GM23338 (cell line): Measurements from ENCODE around the gene PPY. TPM values are rescaled to one million over a fixed set of nuclear protein-coding genes. Genes with fewer than 3 reads are reported as not detected.

ENCODE experiments used
- ATAC-seq: fragments of 200-7000 bp; cut with Tn5 transposase; 3 replicates; pipeline ENCODE4 v1.9.1; 2020
- DNase-seq: peaks from one replicate; pipeline ENCODE4 v3.0.0-alpha.2; 2015; ENCODE audit warnings: low spot score
- H2AFZ ChIP-seq: fragments of 200-600 bp; sonication (generic); 2 replicates; pipeline ENCODE4 v1.8.0; 2016; ENCODE audit warnings: antibody characterized with exemption, mild to moderate bottlenecking, moderate library complexity
- H3F3A ChIP-seq: fragments of 200-600 bp; sonication (generic); replicated peaks from 2 replicates; pipeline ENCODE4 v1.8.0; 2017; ENCODE audit warnings: antibody characterized with exemption, mixed run types, low read depth
- H3K27ac ChIP-seq: fragments of 200-600 bp; sonication (generic); 2 replicates; pipeline ENCODE4 v1.6.1; 2016; ENCODE audit warnings: low read depth
- H3K27me3 ChIP-seq: fragments of 200-600 bp; sonication (generic); 2 replicates; pipeline ENCODE4 v1.8.0; 2016; ENCODE audit warnings: mild to moderate bottlenecking, mixed run types, moderate library complexity; ENCODE audit not compliant: insufficient read depth
- H3K36me3 ChIP-seq: fragments of 200-600 bp; sonication (generic); 2 replicates; pipeline ENCODE4 v1.8.0; 2016; ENCODE audit warnings: mild to moderate bottlenecking; ENCODE audit not compliant: insufficient read depth
- H3K4me1 ChIP-seq: fragments of 200-600 bp; sonication (generic); 2 replicates; pipeline ENCODE4 v1.8.0; 2016; ENCODE audit warnings: mild to moderate bottlenecking, moderate library complexity; ENCODE audit not compliant: insufficient read depth
- H3K4me2 ChIP-seq: fragments of 200-600 bp; sonication (generic); 2 replicates; pipeline ENCODE4 v1.7.1; 2017; ENCODE audit warnings: mixed run types
- H3K4me3 ChIP-seq: fragments of 200-600 bp; sonication (generic); 2 replicates; pipeline ENCODE4 v1.6.1; 2016; ENCODE audit warnings: mixed run types
- H3K79me2 ChIP-seq: fragments of 200-600 bp; sonication (generic); replicated peaks from 2 replicates; pipeline ENCODE4 v1.8.0; 2017; ENCODE audit warnings: mild to moderate bottlenecking; ENCODE audit not compliant: insufficient read depth
- H3K9me2 ChIP-seq: fragments of 200-600 bp; sonication (generic); 2 replicates; pipeline ENCODE4 v1.8.0; 2017; ENCODE audit not compliant: insufficient read depth
- H4K20me1 ChIP-seq: fragments of 200-600 bp; sonication (generic); replicated peaks from 2 replicates; pipeline ENCODE4 v1.8.0; 2017; ENCODE audit warnings: mild to moderate bottlenecking; ENCODE audit not compliant: insufficient read depth
- H3K27ac Mint-ChIP-seq: 2 replicates; pipeline ENCODE4 v1.8.0; 2020; ENCODE audit warnings: inconsistent platforms, mild to moderate bottlenecking, moderate library complexity, mixed read lengths
- H3K27me3 Mint-ChIP-seq: 3 replicates; pipeline ENCODE4 v1.8.0; 2022; ENCODE audit warnings: low read depth, mild to moderate bottlenecking, moderate library complexity, mixed read lengths, inconsistent platforms; ENCODE audit not compliant: insufficient read depth, poor library complexity
- H3K36me3 Mint-ChIP-seq: 3 replicates; pipeline ENCODE4 v1.8.0; 2021; ENCODE audit warnings: low read depth, mild to moderate bottlenecking, inconsistent platforms, moderate library complexity, mixed read lengths
- H3K4me1 Mint-ChIP-seq: 3 replicates; pipeline ENCODE4 v1.8.0; 2020; ENCODE audit warnings: mild to moderate bottlenecking, inconsistent platforms, mixed read lengths
- H3K4me3 Mint-ChIP-seq: 3 replicates; pipeline ENCODE4 v1.8.0; 2021; ENCODE audit warnings: moderate library complexity, mild to moderate bottlenecking, inconsistent platforms, mixed read lengths
- H3K9me3 Mint-ChIP-seq: 3 replicates; pipeline ENCODE4 v1.8.0; 2020; ENCODE audit warnings: moderate library complexity, mild to moderate bottlenecking, inconsistent platforms, mixed read lengths
- CREB1 ChIP-seq: fragments of 250-450 bp; sonication (Bioruptor Pico); IDR thresholded peaks from 2 replicates; pipeline ENCODE4 v1.5.0; 2020; ENCODE audit warnings: low read depth, mild to moderate bottlenecking, moderate library complexity
- CTCF ChIP-seq, 2 experiments: fragments of 200-600 bp in 1 of 2; sonication (generic) in 1 of 2; conservative IDR thresholded peaks; 2 replicates each; pipeline versions ENCODE4 v1.5.1 to v1.6.1; 2016 to 2017; ENCODE audit warnings: antibody characterized with exemption in 2 of 2, low read depth in 2 of 2, mild to moderate bottlenecking in 2 of 2, moderate library complexity in 1 of 2
- ETS1 ChIP-seq: IDR thresholded peaks from 2 replicates; pipeline ENCODE4 v1.6.1; 2016; ENCODE audit warnings: antibody characterized with exemption
- NANOG ChIP-seq: IDR thresholded peaks from 2 replicates; pipeline ENCODE4 v1.6.1; 2016; ENCODE audit warnings: antibody characterized with exemption, borderline replicate concordance
- POLR2AphosphoS5 ChIP-seq: IDR thresholded peaks from 2 replicates; pipeline ENCODE4 v1.6.1; 2016; ENCODE audit warnings: antibody characterized with exemption, low read depth
- STAT1 ChIP-seq: IDR thresholded peaks from one replicate; pipeline ENCODE4 v1.6.1; 2016; ENCODE audit warnings: antibody characterized with exemption; ENCODE audit not compliant: unreplicated experiment
- ZNF114 ChIP-seq: fragments of 250-450 bp; sonication (Bioruptor Pico); IDR thresholded peaks from 2 replicates; pipeline ENCODE4 v1.5.0; 2020; ENCODE audit warnings: mild to moderate bottlenecking, moderate library complexity
- polyA plus RNA-seq: library from polyadenylated mRNA; unstranded; fragments of >200 nt; fragmentation: Nextera tagmentation; extraction: Ambion mirVana; gene quantifications from 2 replicates; pipeline ENCODE4 v1.2.1, GENCODE V29; 2016
- total RNA-seq: library from RNA; depleted of rRNA; stranded (reverse); fragments of >200 nt; shearing (Covaris generic); gene quantifications from 2 replicates; pipeline ENCODE4 v1.2.3, GENCODE V29; 2014

PPY gene
- total and polyA plus RNA-seq, 2 experiments from 2014 or later = 0.94 TPM; not detected in 1

- Histone ChIP-seq H3K9me2 (no peaks in the 10 kb centered on the region), H3K27me3 (peaks cover 28% of the 10 kb centered on the region), H3K27ac (no peak overlapping the region), H4K20me1 (no peaks in the 10 kb centered on the region), H3K4me2 (peak overlapping the region; percentile 96), H3K4me1 (peaks cover 31% of the 10 kb centered on the region), H3K4me3 (peak overlapping the region; percentile 72), H3K36me3 (no peaks in the 10 kb centered on the region), H3K79me2 (no peaks in the 10 kb centered on the region; the same call in 1 of the 2 replicates), H3F3A (no peaks in the 10 kb centered on the region), H2AFZ (peak overlapping the region; percentile 90)
- ATAC-seq = peak; percentile 94
- peak overlapping the region; percentile 74 for H3K4me3 Mint-ChIP-seq
- no peak for TF ChIP-seq NANOG
- no peak for TF ChIP-seq ZNF114 (CRISPR knock-in tag)
- TF ChIP-seq CREB1 (CRISPR knock-in tag) = no peak
- no peak for TF ChIP-seq ETS1
- TF ChIP-seq POLR2AphosphoS5 = peak; percentile 65
- TF ChIP-seq CTCF (conservative IDR thresholded peaks at IDR 0.05; ENCODE audit: low read depth in 2 of 2) = no peak
- TF ChIP-seq STAT1 = no peak
- peaks cover 52% of the 10 kb centered on the region for H3K4me1 Mint-ChIP-seq
- peaks cover 21% of the 10 kb centered on the region for H3K36me3 Mint-ChIP-seq
- H3K9me3 Mint-ChIP-seq = no peaks in the 10 kb centered on the region; the same call in 2 of the 3 replicates
- peak; percentile 95 for DNase-seq
- no peak overlapping the region for H3K27ac Mint-ChIP-seq
- H3K27me3 Mint-ChIP-seq = peaks cover 27% of the 10 kb centered on the region
These were observed 42.0 kb downstream of the PPY start for GRCh38 chr17:43900183-43900857.

GRCh38 chr17:43898446-43898845, 43.8 kb downstream of the PPY start:
- no peaks in the 10 kb centered on the region; the same call in 1 of the 2 replicates for H3K79me2 ChIP-seq
- peaks cover 12% of the 10 kb centered on the region; the same call in 1 of the 2 replicates for H3K27me3 ChIP-seq
- no peaks in the 10 kb centered on the region; the same call in 2 of the 3 replicates for H3K9me3 Mint-ChIP-seq
- no peak overlapping the region for H3K27ac Mint-ChIP-seq
- H3K4me2 ChIP-seq = no peak overlapping the region; the same call in 1 of the 2 replicates
- no peak overlapping the region for H3K27ac ChIP-seq
- H3K4me1 Mint-ChIP-seq = peaks cover 44% of the 10 kb centered on the region
- no peaks in the 10 kb centered on the region for H4K20me1 ChIP-seq
- no peak overlapping the region for H3K4me3 ChIP-seq
- DNase-seq (peak; percentile 32), ATAC-seq (no peak)
- H3K27me3 Mint-ChIP-seq = peaks cover 18% of the 10 kb centered on the region
- H3K4me3 Mint-ChIP-seq = no peak overlapping the region
- H3K36me3 ChIP-seq = no peaks in the 10 kb centered on the region
- peaks cover 21% of the 10 kb centered on the region for H3K36me3 Mint-ChIP-seq
- no peaks in the 10 kb centered on the region for H3F3A ChIP-seq
- no peak overlapping the region for H2AFZ ChIP-seq
- peaks cover 22% of the 10 kb centered on the region for H3K4me1 ChIP-seq
- no peak for TF ChIP-seq CTCF (conservative IDR thresholded peaks at IDR 0.05; ENCODE audit: low read depth in 2 of 2)
- H3K9me2 ChIP-seq = no peaks in the 10 kb centered on the region
